NCI-H446 treated with DMSO at 0.1 percent for 48 hours (cell line): Measurements from ENCODE around the gene HUS1B.

Experiments
- DNase-seq: peaks from one replicate; lab custom pipeline; 2025; lab: John Stamatoyannopoulos, UW

Gene HUS1B

DNA sequence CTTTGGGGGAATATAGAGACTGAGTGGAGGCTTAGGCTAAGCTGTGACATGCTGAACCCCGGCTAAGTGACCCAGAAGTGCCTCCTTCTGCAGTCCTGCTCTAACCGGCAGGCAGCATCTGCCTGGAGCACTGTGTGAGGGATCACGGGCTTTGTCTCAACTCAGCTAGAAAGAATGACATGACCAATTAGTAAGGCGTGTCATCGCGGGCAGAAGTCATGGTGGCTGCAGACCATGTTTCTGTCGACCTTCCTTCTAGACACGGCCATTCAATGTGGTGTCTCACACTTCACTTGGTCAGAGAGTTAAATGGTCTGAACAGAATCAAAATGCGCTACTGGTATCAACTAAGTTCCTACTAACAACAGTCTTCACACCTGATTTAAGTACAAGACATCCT lies 35.0 kb downstream of the HUS1B start:
- no peak for DNase-seq

DNA sequence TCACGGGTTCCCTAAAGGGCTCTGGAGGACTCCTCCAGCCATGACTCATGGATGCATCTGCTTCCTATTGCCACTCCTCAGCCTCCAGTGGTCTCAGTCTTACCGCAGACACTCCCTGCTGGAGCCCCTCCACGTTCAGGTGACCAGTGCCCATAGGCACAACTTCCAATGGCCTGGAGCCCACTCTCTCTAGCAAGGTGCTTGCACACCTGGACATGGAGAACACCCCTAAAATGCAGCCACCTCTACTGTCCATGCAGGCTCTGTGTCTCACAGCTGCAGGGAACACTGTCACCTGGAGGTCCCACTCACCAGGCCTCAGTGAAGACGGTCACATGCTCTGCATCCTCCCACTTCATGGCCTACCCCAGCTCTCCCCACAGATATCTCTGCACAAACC lies 36.0 kb downstream of the HUS1B start:
- DNase-seq, result no peak

DNA sequence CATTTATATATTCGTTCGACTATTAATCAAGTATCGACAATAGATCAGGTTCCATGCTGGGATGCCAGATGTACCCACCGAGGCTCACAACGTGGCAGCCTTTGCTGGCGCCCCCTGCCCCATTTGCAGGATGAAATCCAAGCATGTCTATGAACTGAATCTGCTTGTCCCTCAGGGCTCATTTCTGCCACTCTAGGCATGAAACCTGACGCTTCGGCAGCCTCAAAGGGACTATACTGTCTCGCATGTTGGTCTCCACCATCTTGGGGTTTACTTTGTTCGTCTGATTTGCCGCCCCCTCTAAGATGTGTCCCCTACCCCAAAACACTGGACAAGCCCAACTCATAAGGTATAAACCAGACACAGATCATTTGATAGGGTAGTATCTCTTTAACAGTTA lies 36.7 kb downstream of the HUS1B start:
- DNase-seq, result no peak

DNA sequence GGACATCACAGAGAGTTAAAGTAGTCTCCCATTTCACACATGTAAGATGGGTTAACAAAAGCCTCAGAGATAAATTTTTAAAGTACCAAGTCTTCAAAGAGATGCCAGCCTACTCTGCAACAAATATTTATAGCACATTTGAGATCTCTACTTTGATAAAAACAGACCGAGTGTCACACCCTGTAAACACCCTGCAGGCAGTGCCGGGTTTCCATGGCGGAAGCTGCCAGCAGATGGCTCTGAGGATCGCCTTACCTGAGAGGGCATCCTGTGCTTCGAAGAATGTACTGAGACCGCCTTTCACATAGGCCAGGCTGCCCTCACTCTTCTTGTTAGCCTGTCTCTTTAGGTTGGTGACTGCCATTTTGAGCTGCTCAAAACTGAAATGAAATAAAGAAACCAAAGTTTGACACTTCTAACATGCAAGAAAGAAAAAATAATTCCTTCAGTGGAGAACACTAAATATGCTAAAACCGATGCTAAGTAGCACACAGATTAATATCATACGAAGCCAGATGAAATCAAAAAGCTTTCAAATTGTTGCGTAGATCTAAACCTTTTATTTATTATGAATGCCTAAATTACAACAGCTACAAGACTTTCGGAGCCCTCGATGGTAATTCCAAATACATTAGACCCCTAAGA lies 39.3 kb downstream of the HUS1B start:
- no peak for DNase-seq

DNA sequence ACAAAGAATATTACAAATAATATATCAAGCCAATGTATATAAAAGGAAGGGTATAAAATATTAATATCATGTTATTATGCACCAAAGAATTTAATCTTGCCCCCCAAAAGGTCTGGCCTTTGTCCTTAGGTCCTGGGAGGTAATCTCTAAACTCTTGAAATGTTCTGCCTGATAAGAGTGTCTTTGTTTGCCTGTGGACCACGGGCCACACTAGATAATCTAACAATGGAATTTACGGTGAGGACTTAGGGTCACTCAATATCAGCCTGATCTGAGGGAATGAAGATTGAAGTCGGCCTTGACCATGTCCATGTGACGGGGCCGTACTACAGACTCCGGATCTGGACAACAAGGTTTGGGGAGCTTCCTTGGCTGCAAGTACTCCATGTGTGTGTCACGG lies 42.9 kb downstream of the HUS1B start:
- no peak for DNase-seq

DNA sequence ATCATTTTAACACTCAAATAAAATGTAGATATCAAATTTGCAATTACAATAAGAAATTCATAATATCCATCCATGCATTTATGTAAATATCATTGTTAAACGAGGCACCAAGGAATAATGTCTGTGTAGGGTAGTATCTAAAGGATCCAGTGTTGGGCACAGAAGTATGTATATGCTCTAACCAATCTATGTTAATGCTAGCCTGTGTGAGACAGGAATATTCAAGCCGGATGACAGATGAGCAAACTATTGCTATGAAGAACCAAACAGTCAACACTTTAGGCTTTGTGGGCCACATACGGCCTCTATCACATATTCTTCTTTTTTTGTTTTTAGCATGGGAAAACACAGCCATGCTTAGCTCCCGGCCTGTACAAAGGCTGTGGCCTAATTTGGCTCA lies 45.0 kb downstream of the HUS1B start:
- no peak for DNase-seq

DNA sequence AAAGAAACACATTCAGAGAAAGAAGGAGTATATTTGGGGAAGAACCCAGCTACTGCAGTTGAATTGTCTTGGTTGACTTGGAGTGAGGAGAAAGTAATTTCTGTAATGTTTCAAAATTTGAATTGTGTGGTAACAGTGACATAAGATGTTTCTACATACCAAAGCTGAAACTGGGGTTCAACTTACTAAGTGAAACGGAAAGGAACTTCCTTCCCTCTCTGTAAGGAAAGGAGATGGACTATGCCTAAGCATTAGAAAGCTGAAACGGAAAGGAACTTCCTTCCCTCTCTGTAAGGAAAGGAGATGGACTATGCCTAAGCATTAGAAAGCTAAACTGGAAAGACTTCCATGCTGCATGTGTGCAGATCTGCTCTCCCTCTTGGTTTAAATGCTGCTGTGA lies 46.0 kb downstream of the HUS1B start:
- no peak for DNase-seq

DNA sequence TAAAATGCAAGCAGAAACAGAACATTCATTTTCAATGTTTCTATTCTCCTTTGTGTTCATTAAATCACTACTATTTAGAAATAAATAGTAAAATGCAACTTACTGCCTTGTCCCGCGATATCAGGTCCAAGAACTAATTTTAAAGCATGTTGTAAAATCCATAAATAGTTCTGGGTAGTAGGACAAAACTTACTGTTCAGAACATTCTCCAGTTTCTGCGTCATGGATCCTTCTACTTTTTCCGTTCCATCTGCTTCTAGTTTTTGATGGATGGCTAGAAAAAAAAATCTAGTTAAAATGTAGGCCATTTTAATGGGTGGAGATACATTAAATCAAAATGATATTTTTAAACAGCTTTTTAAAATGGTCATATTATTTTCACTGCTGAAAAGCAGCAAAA lies 47.0 kb downstream of the HUS1B start:
- no peak for DNase-seq

DNA sequence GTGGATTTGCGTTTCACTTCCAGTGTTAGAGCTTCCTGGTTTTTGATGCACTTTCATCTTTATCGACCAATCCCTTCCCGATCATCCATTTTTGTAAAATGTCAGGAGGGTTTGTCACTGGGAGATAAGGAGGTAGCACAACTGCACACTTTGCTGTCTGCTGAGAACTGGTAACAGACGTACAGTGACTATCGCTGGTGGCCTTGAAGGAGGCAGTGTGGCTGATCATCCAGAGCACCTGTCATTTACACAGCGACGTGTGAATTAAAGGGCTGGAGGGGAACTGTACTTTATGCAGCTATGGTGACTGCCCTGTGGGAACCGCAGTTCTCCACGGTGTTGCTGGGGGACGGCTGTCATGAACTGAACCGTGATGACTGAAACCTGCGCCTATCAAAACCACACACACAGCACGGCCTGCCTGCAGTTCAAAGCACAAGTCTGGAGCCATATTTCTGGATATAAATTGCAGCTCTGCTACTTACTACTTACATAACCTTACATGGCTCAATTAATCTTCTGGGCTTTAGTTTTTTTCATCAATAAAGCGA lies 50.0 kb downstream of the HUS1B start:
- DNase-seq, result no peak
